K562 (cell line): ENCODE measurements around the gene FOXK2. TPM values are rescaled to one million over a fixed set of nuclear protein-coding genes. Genes with fewer than 3 reads are reported as not detected.
A peak's percentile ranks its signal among the peaks of the same experiment; 100 is the strongest.

Experiments
- ATAC-seq: fragments of 200-7000 bp; cut with Tn5 transposase; 3 replicates; pipeline ENCODE4 v1.9.1; 2020; ENCODE audit warnings: moderate library complexity
- BruUV-seq: library from RNA; stranded (reverse); fragments of 400-500 nt; replicated peaks from 2 replicates; lab custom pipeline; 2021; lab: Mats Ljungman, UMichigan
- CTCF ChIA-PET: fragments of 300-600 bp; formaldehyde crosslinking; extraction: SDS; loops from one replicate; lab custom pipeline; 2021; ENCODE audit warnings: low intra/inter-chr PET ratio; lab: Yijun Ruan, JAX
- POLR2A ChIA-PET: fragments of 300-600, 350-650 bp; sonication (Branson Sonifier 250); formaldehyde crosslinking; extraction: SDS; loops from one replicate; lab custom pipeline; 2021; ENCODE audit warnings: antibody characterized with exemption, inconsistent platforms; lab: Yijun Ruan, JAX
- DNase-seq, 4 experiments: peaks; one replicate each; pipeline versions ENCODE4 v3.0.0 to v3.0.0-alpha.2; 2011 to 2018; ENCODE audit warnings: low spot score in 3 of 4, mixed read lengths in 3 of 4; ENCODE audit errors: extremely low read depth in 1 of 4
- FAIRE-seq: peaks from 2 replicates; lab custom pipeline; 2011; peaks lifted over from hg19 to GRCh38; lab: Jason Lieb, UNC
- H2AFZ ChIP-seq: 2 replicates; pipeline ENCODE4 v1.6.0; 2011; ENCODE audit warnings: low read depth, low read length, control low read depth, inconsistent platforms
- H3K27ac ChIP-seq: fragments of 200-600 bp; 3 replicates; pipeline ENCODE4 v1.8.0; 2011; ENCODE audit warnings: low read depth, mild to moderate bottlenecking, control low read depth, inconsistent platforms, low read length, moderate library complexity, mixed read lengths; ENCODE audit errors: extremely low read depth
- H3K27me3 ChIP-seq, 2 experiments: fragments of 300-600 bp in 1 of 2; 2 replicates in 1 of 2; 3 replicates in 1 of 2; pipeline versions ENCODE4 v1.6.0 to v1.8.0; 2011; ENCODE audit warnings: inconsistent platforms in 2 of 2, low read length in 2 of 2, mild to moderate bottlenecking in 1 of 2, mixed read lengths in 1 of 2, moderate library complexity in 1 of 2; ENCODE audit not compliant: control insufficient read depth in 2 of 2, insufficient read depth in 2 of 2
- H3K36me3 ChIP-seq: fragments of 300-600 bp; 3 replicates; pipeline ENCODE4 v1.8.0; 2011; ENCODE audit warnings: mild to moderate bottlenecking, low read length, inconsistent platforms; ENCODE audit not compliant: control insufficient read depth, insufficient read depth
- H3K4me1 ChIP-seq, 2 experiments: fragments of 200-600 bp in 1 of 2; replicated peaks in 1 of 2; 2 replicates in 1 of 2; 3 replicates in 1 of 2; pipeline versions ENCODE4 v1.5.1 to v1.8.0; 2011; ENCODE audit warnings: inconsistent platforms in 2 of 2, low read length in 2 of 2, mild to moderate bottlenecking in 1 of 2, mixed read lengths in 1 of 2, moderate library complexity in 1 of 2; ENCODE audit not compliant: control insufficient read depth in 2 of 2, insufficient read depth in 2 of 2
- H3K4me2 ChIP-seq: 2 replicates; pipeline ENCODE4 v1.6.1; 2011; ENCODE audit warnings: low read length, control low read depth, inconsistent platforms, mixed read lengths; ENCODE audit not compliant: insufficient read depth
- H3K4me3 ChIP-seq: fragments of 200-600 bp; sonication (generic), shearing (Covaris generic); 2 replicates; pipeline ENCODE4 v1.5.1; 2016; ENCODE audit warnings: control low read depth, inconsistent platforms
- H3K79me2 ChIP-seq: fragments of 200-600 bp; 3 replicates; pipeline ENCODE4 v1.8.0; 2011; ENCODE audit warnings: low read length, inconsistent platforms; ENCODE audit not compliant: control insufficient read depth, insufficient read depth
- H3K9ac ChIP-seq, 2 experiments: 2 replicates each; pipeline versions ENCODE4 v1.6.0 to v1.6.1; 2011; ENCODE audit warnings: low read depth in 2 of 2, low read length in 2 of 2, control low read depth in 1 of 2, inconsistent platforms in 1 of 2, mild to moderate bottlenecking in 1 of 2, mixed read lengths in 1 of 2; ENCODE audit not compliant: insufficient read depth in 1 of 2
- H3K9me1 ChIP-seq: one replicate; pipeline ENCODE4 v1.6.0; 2011; ENCODE audit warnings: inconsistent platforms, mild to moderate bottlenecking, low read length, moderate library complexity; ENCODE audit not compliant: control insufficient read depth, insufficient read depth
- H3K9me3 ChIP-seq: replicated peaks from 2 replicates; pipeline ENCODE4 v1.5.1; 2011; ENCODE audit warnings: low read depth, low read length, inconsistent platforms; ENCODE audit not compliant: control insufficient read depth, insufficient read depth
- H4K20me1 ChIP-seq: replicated peaks from 2 replicates; pipeline ENCODE4 v1.6.1; 2011; ENCODE audit warnings: low read length, inconsistent platforms, mixed read lengths; ENCODE audit not compliant: control insufficient read depth, insufficient read depth
- DEAF1 ChIP-seq: fragments of 450-650 bp; formaldehyde crosslinking; IDR thresholded peaks from 2 replicates; pipeline ENCODE4 v1.4.0; 2020; ENCODE audit warnings: mild to moderate bottlenecking, moderate library complexity
- DLX4 ChIP-seq: fragments of 250-450 bp; sonication (Bioruptor Pico); IDR thresholded peaks from 2 replicates; pipeline ENCODE4 v1.6.1; 2021; ENCODE audit warnings: mild to moderate bottlenecking
- ETV1 ChIP-seq: fragments of 450-650 bp; conservative IDR thresholded peaks from 2 replicates; pipeline ENCODE4 v1.6.1; 2016; ENCODE audit warnings: missing genetic modification characterization, control low read depth, low read depth, missing compliant biosample characterization
- FOXM1 ChIP-seq, 2 experiments: fragments of 450-650 bp in 1 of 2; sonication (generic) in 1 of 2; formaldehyde crosslinking in 1 of 2; IDR thresholded peaks; 2 replicates each; pipeline versions ENCODE4 v1.6.1 to v1.9.0; 2017 to 2022; ENCODE audit warnings: low read depth in 2 of 2, mild to moderate bottlenecking in 2 of 2, missing genetic modification reagents in 1 of 2, moderate library complexity in 1 of 2
- HNRNPUL1 ChIP-seq: fragments of 200-400 bp; formaldehyde crosslinking; IDR thresholded peaks from 2 replicates; pipeline ENCODE4 v1.6.1; 2017; ENCODE audit warnings: low read length
- JUN ChIP-seq, 2 experiments: sonication (generic) in 1 of 2; formaldehyde crosslinking in 1 of 2; IDR thresholded peaks; 2 replicates each; pipeline versions ENCODE4 v1.6.1 to v1.8.0; 2012 to 2022; ENCODE audit warnings: borderline replicate concordance in 2 of 2, mild to moderate bottlenecking in 2 of 2, improper control_type of control experiment in 1 of 2, low read depth in 1 of 2, low read length in 1 of 2, missing genetic modification reagents in 1 of 2
- JUND ChIP-seq, 2 experiments: IDR thresholded peaks; 2 replicates in 1 of 2; 3 replicates in 1 of 2; pipeline ENCODE4 v1.6.1; 2011; ENCODE audit warnings: borderline replicate concordance in 2 of 2, low read depth in 2 of 2, low read length in 2 of 2, improper control_type of control experiment in 1 of 2, missing biosample characterization in 1 of 2, missing genetic modification characterization in 1 of 2, missing genetic modification reagents in 1 of 2
- LARP7 ChIP-seq: fragments of 450-650 bp; IDR thresholded peaks from 2 replicates; pipeline ENCODE4 v1.6.1; 2016
- NEUROD1 ChIP-seq: fragments of 150-350 bp; IDR thresholded peaks from 2 replicates; pipeline ENCODE4 v1.6.1; 2014; ENCODE audit warnings: borderline replicate concordance, low read length, low read depth; ENCODE audit not compliant: partially characterized antibody
- RBM22 ChIP-seq: fragments of 200-400 bp; formaldehyde crosslinking; IDR thresholded peaks from 2 replicates; pipeline ENCODE4 v1.6.1; 2018; ENCODE audit warnings: low read length, low read depth; ENCODE audit not compliant: poor library complexity, severe bottlenecking
- RBM39 ChIP-seq: fragments of 200-400 bp; formaldehyde crosslinking; optimal IDR thresholded peaks from 2 replicates; pipeline ENCODE3; 2018; ENCODE audit warnings: low read depth, low read length
- SMAD4 ChIP-seq: fragments of 250-450 bp; sonication (Bioruptor Pico); conservative IDR thresholded peaks from 2 replicates; pipeline ENCODE4 v1.8.0; 2021; ENCODE audit warnings: inconsistent platforms, mild to moderate bottlenecking, moderate library complexity
- TRIM24 ChIP-seq, 2 experiments: fragments of 450-650 bp; IDR thresholded peaks; 2 replicates each; pipeline ENCODE4 v1.6.1; 2016
- TSC22D4 ChIP-seq: fragments of 450-650 bp; IDR thresholded peaks from 2 replicates; pipeline ENCODE4 v1.6.1; 2016; ENCODE audit warnings: missing genetic modification characterization, missing biosample characterization, control low read depth
- ZNF140 ChIP-seq: fragments of 250-450 bp; sonication (Bioruptor Pico); IDR thresholded peaks from 2 replicates; pipeline ENCODE4 v1.8.0; 2021; ENCODE audit warnings: moderate library complexity, mild to moderate bottlenecking, inconsistent platforms
- ZNF175 ChIP-seq: fragments of 200-800 bp; sonication (Bioruptor generic); IDR thresholded peaks from 2 replicates; pipeline ENCODE4 v1.6.1; 2016; ENCODE audit warnings: low read depth, mild to moderate bottlenecking, missing genetic modification characterization, missing compliant biosample characterization
- ZNF589 ChIP-seq: fragments of 200-800 bp; sonication (Bioruptor generic); IDR thresholded peaks from 2 replicates; pipeline ENCODE4 v1.6.1; 2016; ENCODE audit warnings: low read depth, missing genetic modification characterization, missing compliant biosample characterization
- ZSCAN32 ChIP-seq: fragments of 450-650 bp; formaldehyde crosslinking; IDR thresholded peaks from 2 replicates; pipeline ENCODE4 v1.4.0; 2020; ENCODE audit warnings: mild to moderate bottlenecking, moderate library complexity
- WGBS: fragments of 100-300 bp; shearing (Covaris generic); methylation state at CpG from one replicate; pipeline ENCODE4 v1.1.6; 2016; ENCODE audit warnings: low coverage, mixed read lengths; ENCODE audit not compliant: insufficient coverage; ENCODE audit errors: missing lambda C conversion rate; 5-methylcytosine and 5-hydroxymethylcytosine counted together
- in situ Hi-C: fragments of 300-500 bp; cut with MboI; formaldehyde crosslinking; loops from 4 replicates; pipeline ENCODE4 v1.15.0; 2018; ENCODE audit warnings: inconsistent platforms, mixed read lengths
- intact Hi-C: fragments of 100-400 bp; cut with micrococcal nuclease; formaldehyde crosslinking; loops from 2 replicates; pipeline ENCODE4 v1.14.2; 2022
- polyA plus RNA-seq, 8 experiments: library from polyadenylated mRNA; depleted of rRNA in 4 of 8; stranded (reverse) in 5 of 8; unstranded in 3 of 8; fragments of >200 nt; fragmentation: Nextera tagmentation in 2 of 8; fragmentation: Illumina TruSeq in 1 of 8; extraction: Ambion mirVana in 2 of 8; extraction: Trizol in 1 of 8; gene quantifications; 2 replicates each; pipeline versions ENCODE4 v1.2.1 to v1.2.3, GENCODE V29; 2011 to 2014; ENCODE audit warnings: inconsistent platforms in 1 of 8, missing spikeins in 1 of 8
- total RNA-seq, 7 experiments: library from RNA; depleted of rRNA in 6 of 7; stranded (reverse); fragments of >200 nt in 6 of 7; fragmentation: Illumina TruSeq in 2 of 7; extraction: Trizol in 2 of 7; gene quantifications; 2 replicates each; pipeline versions ENCODE4 v1.2.1 to v1.2.3, GENCODE V29; 2011 to 2021; ENCODE audit warnings: low replicate concordance in 1 of 7

Gene FOXK2
- total and polyA plus RNA-seq, 9 of the 15 experiments (the other 6 are each of a cell fraction or from before 2014, with no cell fraction given), result 3.0 to 86.0 (median 44.1) TPM

DNA sequence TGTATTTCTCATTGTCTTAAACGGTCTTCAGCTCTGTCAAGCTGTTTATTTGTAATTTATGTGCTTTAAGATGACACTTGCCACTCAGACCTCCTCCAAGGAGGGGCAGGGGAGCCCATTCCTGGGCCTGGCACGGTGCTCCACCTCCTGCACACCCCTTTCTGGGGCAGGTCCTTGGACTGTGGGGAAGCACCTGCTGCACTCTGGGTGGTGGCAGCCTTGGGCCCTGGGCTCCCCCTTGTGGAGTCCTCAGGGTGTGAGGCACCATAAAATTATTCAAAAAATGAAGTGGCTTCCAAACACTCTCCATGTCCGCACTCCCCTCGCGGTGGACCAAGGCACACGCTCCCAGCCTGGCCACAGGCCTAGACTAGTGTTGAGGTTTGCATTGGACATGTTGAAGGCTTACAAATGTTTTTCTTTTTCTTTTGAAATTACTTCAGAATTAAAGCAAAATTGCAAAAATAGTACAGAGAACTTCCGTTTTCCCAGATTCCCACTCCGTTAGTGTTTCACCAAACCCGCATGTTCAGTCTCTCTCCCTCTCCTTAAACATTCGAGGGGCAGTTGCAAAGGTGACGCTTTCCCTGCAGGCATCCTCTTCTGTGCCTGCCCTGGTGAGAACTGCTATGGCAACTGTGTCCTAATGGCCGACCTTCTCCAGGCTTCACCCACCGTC, 32.4 kb downstream of the FOXK2 start (continued):
- peak; percentile 62 for TF ChIP-seq JUND (IDR thresholded peaks at IDR 0.05; ENCODE audit: borderline replicate concordance, low read depth, low read length)
- no peak; the same call in 2 of the 3 replicates for TF ChIP-seq JUND (tag; IDR thresholded peaks at IDR 0.05; ENCODE audit: borderline replicate concordance, low read depth, low read length)
- TF ChIP-seq DEAF1 (CRISPR knock-in tag), result 0 out of 2 replicates have a peak, but pooled peaks have one; percentile 16
- TF ChIP-seq ZNF589 (CRISPR knock-in tag), result no peak
- no peak for TF ChIP-seq NEUROD1
- peak; percentile 27; the same call in 1 of the 2 replicates for TF ChIP-seq SMAD4
- no peak for TF ChIP-seq TRIM24 (IDR thresholded peaks at IDR 0.05)

- in situ Hi-C loops, result no loop called here
- H3K27ac ChIP-seq, result no peak overlapping the region
- intact Hi-C loops, result loop anchor here (5.0 to 10.0 kb wide), 4 partner anchors 60 to 200 kb away; partner anchors contain the start of genes HEXD, NARF and OGFOD3
- H3K4me2 ChIP-seq, result no peak overlapping the region
- peaks cover 13 to 25% of the 10 kb centered on the region in 2 experiments; a peak in 4 of 5 replicates for H3K4me1 ChIP-seq
- POLR2A ChIA-PET, result interaction anchor here (0.9 kb wide), 1 partner anchor 203 kb away, joined by 3 read pairs; no protein-coding TSS in a partner anchor
- H2AFZ ChIP-seq, result no peak overlapping the region
- WGBS, result 87% methylated on average over 13 of the region's 13 CpGs
- DNase-seq, result no peak
- ATAC-seq, result no peak
- H3K27me3 ChIP-seq, result no peaks in the 10 kb centered on the region
- H3K9me3 ChIP-seq, result no peaks in the 10 kb centered on the region
- H3K9ac ChIP-seq, result no peak overlapping the region
- no peak overlapping the region for H3K4me3 ChIP-seq
- peaks cover 4% of the 10 kb centered on the region for H3K9me1 ChIP-seq
- peaks cover 30% of the 10 kb centered on the region; the same call in 2 of the 3 replicates for H3K36me3 ChIP-seq
- BruUV-seq, result no TSS peak
- FAIRE-seq, result no peak
- H4K20me1 ChIP-seq, result peaks cover 67% of the 10 kb centered on the region
- peaks cover 91% of the 10 kb centered on the region for H3K79me2 ChIP-seq
- CTCF ChIA-PET, result interaction anchor here (0.8 kb wide), 1 partner anchor 200 kb away, joined by 3 read pairs; no protein-coding TSS in a partner anchor
- TF ChIP-seq FOXM1 (IDR thresholded peaks at IDR 0.05; ENCODE audit: low read depth) (no peak), FOXM1 (CRISPR knock-in tag; IDR thresholded peaks at IDR 0.05; ENCODE audit: low read depth) (no peak), LARP7 (no peak), HNRNPUL1 (no peak), TSC22D4 (tag) (no peak), ETV1 (no peak), DLX4 (CRISPR knock-in tag) (no peak), ZNF140 (CRISPR knock-in tag) (no peak), ZSCAN32 (CRISPR knock-in tag) (no peak), JUN (IDR thresholded peaks at IDR 0.05; ENCODE audit: borderline replicate concordance, low read depth, low read length) (no peak), JUN (CRISPR knock-in tag; IDR thresholded peaks at IDR 0.05; ENCODE audit: borderline replicate concordance) (no peak), RBM39 (no peak), ZNF175 (no peak), RBM22 (no peak)
Measured at GRCh38 chr17:82552580-82552979, 33.0 kb downstream of the FOXK2 start.
